ENCODE measurements around the gene TUBGCP3. TPM values are rescaled to one million over a fixed set of nuclear protein-coding genes. Genes with fewer than 3 reads are reported as not detected.

TUBGCP3 gene
- total RNA-seq, 1 experiment from 2014 or later, result 37.3 TPM

GRCh38 chr13:112496166-112496565 lies 91.8 kb downstream of the TUBGCP3 start:
- Mint-ChIP-seq H3K9me3 (no peaks in the 10 kb centered on the region), H3K4me3 (no peak overlapping the region)
- no peaks in the 10 kb centered on the region for H3K79me1 ChIP-seq (ENCODE audit: insufficient read depth, low read depth, low read length, poor library complexity, severe bottlenecking)

More at GRCh38 chr13:112496166-112496565, 91.8 kb downstream of the TUBGCP3 start:
- H2BK15ac ChIP-seq (ENCODE audit: low read depth, low read length), result no peak overlapping the region
- no peak overlapping the region for H3K23ac ChIP-seq (ENCODE audit: insufficient read length, low read depth, low read length)
- H4K20me1 ChIP-seq (ENCODE audit: control insufficient read depth, insufficient read depth, insufficient read length), result no peaks in the 10 kb centered on the region
- H3K56ac ChIP-seq (ENCODE audit: insufficient read length, low read depth, low read length), result no peak overlapping the region
- H3K79me2 ChIP-seq (ENCODE audit: insufficient read depth, low read length), result no peaks in the 10 kb centered on the region
- no peak overlapping the region for H3K9ac ChIP-seq (ENCODE audit: extremely low read depth, insufficient read length, low read length)
- no peak for DNase-seq
- no peak overlapping the region for H4K91ac ChIP-seq (ENCODE audit: insufficient read length, low read depth, low read length)
- no peak overlapping the region for H3K4ac ChIP-seq (ENCODE audit: low read depth, low read length)
- H4K5ac ChIP-seq (ENCODE audit: insufficient read length, low read depth, low read length), result no peak overlapping the region
- no CpG with 5 or more reads among the region's 7 CpGs for WGBS (ENCODE audit: extremely low coverage, insufficient read length, low lambda C conversion rate)
- no peak overlapping the region for H3K27ac ChIP-seq (ENCODE audit: insufficient read length, low read depth, low read length)
- Mint-ChIP-seq H3K36me3 (ENCODE audit: insufficient read depth in 1 of 3, low read depth in 3 of 3) (peaks cover 2 to 29% (median 25%) of the 10 kb centered on the region in 3 experiments; a peak in 6 of 7 replicates), H3K27ac (no peak overlapping the region), H3K27me3 (ENCODE audit: low read depth) (no peaks in the 10 kb centered on the region), H3K4me1 (no peaks in the 10 kb centered on the region)
- no peak overlapping the region for H2BK120ac ChIP-seq (ENCODE audit: low read depth, low read length, poor library complexity, severe bottlenecking)
- H3K9me3 ChIP-seq (ENCODE audit: control insufficient read depth, low read depth, low read length), result no peaks in the 10 kb centered on the region
- H3K4me2 ChIP-seq (ENCODE audit: insufficient read depth, insufficient read length, low read length), result no peak overlapping the region
- no peak overlapping the region for H2AFZ ChIP-seq (ENCODE audit: low read length)
- no peak overlapping the region for H2BK5ac ChIP-seq (ENCODE audit: insufficient read length, low read length)
- H2BK12ac ChIP-seq (ENCODE audit: insufficient read length, low read depth, low read length), result no peak overlapping the region
- no peaks in the 10 kb centered on the region for H3K23me2 ChIP-seq (ENCODE audit: insufficient read length, low read depth, low read length, poor library complexity, severe bottlenecking)
- no peak overlapping the region for H3T11ph ChIP-seq (ENCODE audit: low read length)
- no peak for TF ChIP-seq CTCF (conservative IDR thresholded peaks at IDR 0.05)
- H3K4me1 ChIP-seq (ENCODE audit: insufficient read depth, low read length), result no peaks in the 10 kb centered on the region
- H3K27me3 ChIP-seq (ENCODE audit: insufficient read depth, low read length), result no peaks in the 10 kb centered on the region
- no peak overlapping the region for H2AK5ac ChIP-seq (ENCODE audit: insufficient read length, low read length)
- H2BK20ac ChIP-seq (ENCODE audit: low read depth, low read length, poor library complexity, severe bottlenecking), result no peak overlapping the region
- H4K8ac ChIP-seq (replicated peaks; ENCODE audit: insufficient read length, low read depth, low read length), result no peak overlapping the region
- H3K14ac ChIP-seq (ENCODE audit: insufficient read depth, low read length), result no peak overlapping the region
- no peak overlapping the region for H3K18ac ChIP-seq (ENCODE audit: insufficient read length, low read depth, low read length)

All from H9 (cell line).